Globus pallidus (tissue), 1 donor: ENCODE measurements around the gene STXBP5.
"Not testable (repeated sequence)": the region's sequence is repeated elsewhere in the genome, so short reads cannot be mapped to it uniquely, and the experiment has no call there.

ENCODE experiments used
- DNase-seq: peaks from one replicate; pipeline ENCODE4 v3.0.0-alpha.2; 2015; ENCODE audit warnings: low spot score

The STXBP5 gene

GRCh38 chr6:147246853-147247635 lies 42.8 kb downstream of the STXBP5 start:
- no peak for DNase-seq

- DNase-seq = no peak
Observed at GRCh38 chr6:147248859-147249258, 44.6 kb downstream of the STXBP5 start.

- no peak for DNase-seq
Observed at GRCh38 chr6:147251072-147251471, 46.9 kb downstream of the STXBP5 start.

- DNase-seq = not testable (repeated sequence)
Observed at GRCh38 chr6:147254929-147255473, 50.8 kb downstream of the STXBP5 start.

GRCh38 chr6:147255948-147256674 lies 51.9 kb downstream of the STXBP5 start:
- no peak for DNase-seq

- DNase-seq = no peak
Observed at GRCh38 chr6:147257760-147258159, 53.5 kb downstream of the STXBP5 start.

GRCh38 chr6:147260091-147260490 lies 55.9 kb downstream of the STXBP5 start:
- DNase-seq = no peak

GRCh38 chr6:147262946-147263345 lies 58.7 kb downstream of the STXBP5 start:
- DNase-seq = no peak

GRCh38 chr6:147266821-147267220 lies 62.6 kb downstream of the STXBP5 start:
- DNase-seq = no peak

GRCh38 chr6:147267658-147268057 lies 63.4 kb downstream of the STXBP5 start:
- no peak for DNase-seq

- no peak for DNase-seq
Observed at GRCh38 chr6:147268254-147268653, 64.0 kb downstream of the STXBP5 start.

GRCh38 chr6:147274012-147274411 lies 69.8 kb downstream of the STXBP5 start:
- DNase-seq = no peak

GRCh38 chr6:147274776-147275175 lies 70.6 kb downstream of the STXBP5 start:
- no peak for DNase-seq

GRCh38 chr6:147278891-147279290 lies 74.7 kb downstream of the STXBP5 start:
- DNase-seq = no peak

GRCh38 chr6:147279427-147279826 lies 75.2 kb downstream of the STXBP5 start:
- DNase-seq = no peak

GRCh38 chr6:147281895-147282565 lies 77.8 kb downstream of the STXBP5 start:
- no peak for DNase-seq

GRCh38 chr6:147282566-147282959 lies 78.3 kb downstream of the STXBP5 start:
- DNase-seq = no peak

- no peak for DNase-seq
Observed at GRCh38 chr6:147283460-147283859, 79.2 kb downstream of the STXBP5 start.

GRCh38 chr6:147285087-147285855 lies 81.1 kb downstream of the STXBP5 start:
- DNase-seq = peak; percentile 51

- DNase-seq = no peak
Observed at GRCh38 chr6:147287869-147288271, 83.7 kb downstream of the STXBP5 start.

GRCh38 chr6:147297124-147297523 lies 92.9 kb downstream of the STXBP5 start:
- no peak for DNase-seq
